Ishikawa (cell line): Measurements from ENCODE around the gene CDH10.

Experiments used
- CEBPB ChIP-seq: IDR thresholded peaks from 2 replicates; pipeline ENCODE4 v1.6.1; 2012
- CREB1 ChIP-seq: IDR thresholded peaks from 2 replicates; pipeline ENCODE4 v1.6.1; 2012; ENCODE audit warnings: low read depth
- EGR1 ChIP-seq: IDR thresholded peaks from 2 replicates; pipeline ENCODE4 v1.6.1; 2012
- EP300 ChIP-seq: IDR thresholded peaks from 2 replicates; pipeline ENCODE4 v1.6.1; 2012; ENCODE audit warnings: borderline replicate concordance
- RAD21 ChIP-seq: IDR thresholded peaks from 2 replicates; pipeline ENCODE4 v1.6.1; 2012; ENCODE audit warnings: low read depth
- REST ChIP-seq: IDR thresholded peaks from 2 replicates; pipeline ENCODE4 v1.6.1; 2012; ENCODE audit warnings: low read depth, mild to moderate bottlenecking
- TAF1 ChIP-seq: IDR thresholded peaks from 2 replicates; pipeline ENCODE4 v1.6.1; 2012; ENCODE audit warnings: low read depth, mild to moderate bottlenecking
- TEAD4 ChIP-seq: IDR thresholded peaks from 2 replicates; pipeline ENCODE4 v1.6.1; 2012
- TF ChIP-seq, protein P1 (sequence below): IDR thresholded peaks from 2 replicates; pipeline ENCODE4 v1.6.1; 2012

- TF ChIP-seq, protein P1, sequence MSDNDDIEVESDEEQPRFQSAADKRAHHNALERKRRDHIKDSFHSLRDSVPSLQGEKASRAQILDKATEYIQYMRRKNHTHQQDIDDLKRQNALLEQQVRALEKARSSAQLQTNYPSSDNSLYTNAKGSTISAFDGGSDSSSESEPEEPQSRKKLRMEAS, result no peak
- no peak for TF ChIP-seq RAD21
- TF ChIP-seq TAF1, result no peak
- no peak for TF ChIP-seq EP300
- TF ChIP-seq CREB1, result no peak
- no peak for TF ChIP-seq CEBPB
- no peak for TF ChIP-seq EGR1
- TF ChIP-seq REST, result no peak
- TF ChIP-seq TEAD4, result no peak
Observed at GRCh38 chr5:24591426-24591825, 53.4 kb downstream of the CDH10 start.
